ENCODE results near the gene NMU.

DNA sequence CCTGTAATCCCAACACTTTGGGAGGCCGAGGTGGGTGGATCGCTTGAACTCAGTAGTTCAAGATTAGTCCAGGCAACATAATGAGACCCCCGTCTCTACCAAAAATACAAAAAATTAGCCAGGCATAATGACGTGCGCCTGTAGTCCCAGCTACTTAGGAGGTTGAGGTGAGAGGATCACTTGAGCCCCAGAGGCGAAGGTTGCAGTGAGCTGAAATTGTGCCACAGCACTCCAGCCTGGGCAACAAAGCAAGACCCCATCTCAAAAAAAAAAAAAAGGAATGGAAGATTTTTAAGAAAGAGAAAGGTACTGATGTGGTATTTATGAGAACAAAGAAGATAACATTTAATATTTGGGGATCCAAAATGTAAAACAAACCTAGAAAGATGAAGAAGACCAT is 27.0 kb upstream of the NMU start:
- no peak for TF ChIP-seq TAF15 (IDR thresholded peaks at IDR 0.05; ENCODE audit: low read depth, low read length)
- TF ChIP-seq SIN3A (IDR thresholded peaks at IDR 0.05; ENCODE audit: borderline replicate concordance in 2 of 2, control insufficient read depth in 1 of 2, low read depth in 2 of 2, low read length in 2 of 2), result no peak
- TF ChIP-seq MAFF (IDR thresholded peaks at IDR 0.05; ENCODE audit: low read length), result no peak
- no peak for TF ChIP-seq MYC (IDR thresholded peaks at IDR 0.05; ENCODE audit: low read depth, low read length)
- TF ChIP-seq MYC (CRISPR knock-in tag; IDR thresholded peaks at IDR 0.05; ENCODE audit: borderline replicate concordance, low read depth), result no peak
- no peak for TF ChIP-seq ETV6 (IDR thresholded peaks at IDR 0.05; ENCODE audit: borderline replicate concordance in 1 of 2, low read depth in 2 of 2, low read length in 1 of 2)
- TF ChIP-seq ETV6 (CRISPR knock-in tag; IDR thresholded peaks at IDR 0.05; ENCODE audit: borderline replicate concordance), result no peak
- no peak for TF ChIP-seq CREM (IDR thresholded peaks at IDR 0.05; ENCODE audit: low read depth)
- TF ChIP-seq POLR2AphosphoS5 (IDR thresholded peaks at IDR 0.05; ENCODE audit: control insufficient read depth, insufficient read depth, low read depth, low read length), result no peak
- TF ChIP-seq NFXL1 (CRISPR knock-in tag; IDR thresholded peaks at IDR 0.05), result no peak

Data from K562 (cell line).